ENCODE results near the gene AARS1. TPM values are rescaled to one million over a fixed set of nuclear protein-coding genes. Genes with fewer than 3 reads are reported as not detected.
A peak's percentile ranks its signal among the peaks of the same experiment; 100 is the strongest.
"Not testable (repeated sequence)": the region's sequence is repeated elsewhere in the genome, so short reads cannot be mapped to it uniquely, and the experiment has no call there.

The AARS1 gene
- total RNA-seq, 6 donors from 2014 or later: 67.4 to 129 (median 102) TPM

DNA sequence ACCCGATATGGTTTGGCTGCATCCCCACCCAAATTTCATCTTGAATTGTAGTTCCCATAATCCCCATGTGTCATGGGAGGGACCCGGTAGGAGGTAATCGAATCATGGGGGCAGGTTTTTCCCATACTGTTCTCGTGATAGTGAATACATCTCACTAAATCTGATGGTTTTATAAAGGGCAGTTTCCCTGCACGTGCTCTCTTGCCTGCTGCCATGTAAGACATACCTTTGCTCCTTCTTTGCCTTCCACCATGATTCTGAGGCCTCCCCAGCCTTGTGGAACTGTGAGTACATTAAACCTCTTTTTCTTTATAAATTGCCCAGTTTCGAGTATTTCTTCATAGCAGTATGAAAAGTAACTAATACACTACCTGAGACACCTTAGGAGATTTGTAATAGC lies 82.9 kb downstream of the AARS1 start:
- not testable (repeated sequence) for H3K4me3 ChIP-seq; ATAC-seq (ENCODE audit: low FRiP score in 2 of 2); H3K27me3 ChIP-seq; H3K9me3 ChIP-seq; H3K36me3 ChIP-seq; H3K4me1 ChIP-seq; H3K27ac ChIP-seq; DNase-seq
- WGBS, 2 donors: 89 to 97% methylated on average over 4 to 5 of the region's 6 CpGs

DNA sequence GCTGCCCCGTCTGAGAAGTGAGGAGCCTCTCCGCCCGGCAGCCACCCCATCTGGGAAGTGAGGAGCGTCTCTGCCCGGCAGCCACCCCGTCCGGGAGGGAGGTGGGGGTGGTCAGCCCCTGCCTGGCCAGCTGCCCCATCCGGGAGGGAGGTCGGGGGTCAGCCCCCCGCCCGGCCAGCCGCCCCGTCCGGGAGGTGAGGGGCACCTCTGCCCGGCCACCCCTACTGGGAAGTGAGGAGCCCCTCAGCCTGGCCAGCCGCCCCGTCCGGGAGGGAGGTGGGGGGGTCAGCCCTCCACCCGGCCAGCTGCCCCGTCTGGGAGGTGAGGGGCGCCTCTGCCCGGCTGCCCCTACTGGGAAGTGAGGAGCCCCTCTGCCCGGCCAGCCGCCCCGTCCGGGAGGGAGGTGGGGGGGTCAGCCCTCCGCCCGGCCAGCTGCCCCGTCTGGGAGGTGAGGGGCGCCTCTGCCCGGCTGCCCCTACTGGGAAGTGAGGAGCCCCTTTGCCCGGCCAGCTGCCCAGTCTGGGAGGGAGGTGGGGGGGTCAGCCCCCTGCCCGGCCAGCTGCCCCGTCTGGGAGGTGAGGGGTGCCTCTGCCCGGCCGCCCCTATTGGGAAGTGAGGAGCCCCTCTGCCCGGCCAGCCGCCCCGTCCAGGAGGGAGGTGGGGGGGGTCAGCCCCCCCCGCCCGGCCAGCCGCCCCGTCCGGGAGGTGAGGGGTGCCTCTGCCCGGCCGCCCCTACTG lies 84.5 kb downstream of the AARS1 start:
- not testable (repeated sequence) for H3K9me3 ChIP-seq; H3K4me1 ChIP-seq; ATAC-seq (ENCODE audit: low FRiP score in 2 of 2); H3K36me3 ChIP-seq; H3K4me3 ChIP-seq; H3K27me3 ChIP-seq; H3K27ac ChIP-seq
- 94 to 98% methylated on average over 6 to 8 of the region's 46 CpGs for WGBS, 2 donors
- peak in 1 of 2 donors; percentile 66 for DNase-seq

DNA sequence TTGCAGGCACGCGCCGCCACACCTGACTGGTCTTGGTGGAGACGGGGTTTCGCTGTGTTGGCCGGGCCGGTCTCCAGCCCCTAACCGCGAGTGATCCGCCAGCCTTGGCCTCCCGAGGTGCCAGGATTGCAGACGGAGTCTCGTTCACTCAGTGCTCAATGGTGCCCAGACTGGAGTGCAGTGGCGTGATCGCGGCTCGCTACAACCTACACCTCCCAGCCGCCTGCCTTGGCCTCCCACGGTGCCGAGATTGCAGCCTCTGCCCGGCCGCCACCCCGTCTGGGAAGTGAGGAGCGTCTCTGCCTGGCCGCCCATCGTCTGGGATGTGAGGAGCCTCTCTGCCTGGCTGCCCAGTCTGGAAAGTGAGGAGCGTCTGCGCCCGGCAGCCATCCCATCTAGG lies 85.3 kb downstream of the AARS1 start:
- not testable (repeated sequence) for DNase-seq; H3K4me1 ChIP-seq; H3K27ac ChIP-seq; ATAC-seq (ENCODE audit: low FRiP score in 2 of 2); H3K27me3 ChIP-seq; H3K4me3 ChIP-seq; H3K9me3 ChIP-seq; H3K36me3 ChIP-seq
- 89% methylated on average over 9 of the region's 29 CpGs; no CpG with 5 or more reads in 1 of the 2 donors for WGBS, 2 donors

DNA sequence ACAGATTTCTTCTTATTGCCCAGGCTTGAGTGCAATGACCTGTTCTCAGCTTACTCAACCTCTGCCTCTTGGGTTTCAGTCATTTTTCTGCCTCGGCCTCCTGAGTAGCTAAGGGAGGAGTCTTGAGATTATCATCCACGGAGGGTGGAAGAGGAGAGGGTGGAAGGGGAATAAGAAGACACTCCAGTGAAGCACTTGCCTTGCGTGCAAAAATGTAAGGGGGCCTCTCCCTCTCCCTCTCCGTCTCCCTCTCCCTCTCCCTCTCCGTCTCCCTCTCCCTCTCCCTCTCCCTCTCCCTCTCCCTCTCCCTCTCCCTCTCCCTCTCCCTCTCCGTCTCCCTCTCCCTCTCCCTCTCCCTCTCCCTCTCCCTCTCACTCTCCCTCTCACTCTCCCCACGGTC lies 85.8 kb downstream of the AARS1 start:
- not testable (repeated sequence) for H3K4me3 ChIP-seq; DNase-seq; H3K27me3 ChIP-seq; ATAC-seq (ENCODE audit: low FRiP score in 2 of 2); H3K27ac ChIP-seq; H3K9me3 ChIP-seq; H3K4me1 ChIP-seq; H3K36me3 ChIP-seq
- WGBS, 2 donors: 66 to 78% methylated on average over 3 to 6 of the region's 7 CpGs

Small RNA genes lying within 50 kb of the gene (small RNA-seq; reads per million reads assigned to genes)
- gene AC009060.2 (0 reads per million in 4 donors), gene RN7SL279P (0 reads per million in 4 donors)

Other genes with a start within 250 kb of the AARS1 start
- gene PDPR, start 175.2 kb downstream of the AARS1 start, total RNA-seq: 10 to 100 TPM; 15.2 to 46.1 (median 21.9) TPM
- under 1 TPM in 3 of 6 donors, not detected in 3; 0.44 to 0.69 (median 0.54) TPM for gene CLEC18C, start 115.7 kb downstream of the AARS1 start, total RNA-seq
- 10 to 100 TPM; 16.8 to 32.8 (median 20.5) TPM for gene EXOSC6, start 37.6 kb downstream of the AARS1 start, total RNA-seq
- 10 to 100 TPM; 24.0 to 47.0 (median 27.6) TPM for gene DDX19B, start 9.7 kb upstream of the AARS1 start, total RNA-seq
- gene DDX19A, start 57.4 kb upstream of the AARS1 start, total RNA-seq: 10 to 100 TPM; 28.6 to 46.1 (median 31.7) TPM
- gene ST3GAL2, start 149.6 kb upstream of the AARS1 start, total RNA-seq: 10 to 100 TPM; 12.5 to 50.3 (median 26.1) TPM
- 10 to 100 TPM; 16.0 to 51.3 (median 24.5) TPM for gene FCSK, start 165.1 kb upstream of the AARS1 start, total RNA-seq
- gene COG4, start 234.0 kb upstream of the AARS1 start, total RNA-seq: 100 to 1,000 TPM in 1 of 6 donors, 10 to 100 TPM in 5; 35.0 to 111 (median 59.6) TPM
- 100 to 1,000 TPM in 3 of 6 donors, 10 to 100 TPM in 3; 63.9 to 168 (median 105) TPM for gene SF3B3, start 234.3 kb upstream of the AARS1 start, total RNA-seq